ENCODE data around the gene NTM. TPM values are rescaled to one million over a fixed set of nuclear protein-coding genes. Genes with fewer than 3 reads are reported as not detected.

Gene NTM
- total and polyA plus RNA-seq, 12 donors, result 0.43 to 3.0 (median 1.3) TPM

GRCh38 chr11:131938351-131938751 lies 567.9 kb downstream of the NTM start:
- TF ChIP-seq CTCF (IDR thresholded peaks at IDR 0.05), result no peak
- DNase-seq (no peak), ATAC-seq (peak in 1 of 8 donors; percentile 35)
- Histone ChIP-seq H3K27ac (no peak overlapping the region), H3K36me3 (no peaks in the 10 kb centered on the region), H3K4me3 (no peak overlapping the region), H3K27me3 (peaks cover 0 to 29% (median 6%) of the 10 kb centered on the region in 7 donors), H3K9me3 (no peaks in the 10 kb centered on the region), H3K4me1 (no peaks in the 10 kb centered on the region)
- intact Hi-C loops (cut with DNase I), result no loop called here
- 77 to 81% methylated on average over 6 of the region's 6 CpGs for WGBS, 2 donors

GRCh38 chr11:131940126-131940525 lies 569.7 kb downstream of the NTM start:
- no peaks in the 10 kb centered on the region for H3K36me3 ChIP-seq
- no peaks in the 10 kb centered on the region for H3K4me1 ChIP-seq
- peaks cover 0 to 24% (median 6%) of the 10 kb centered on the region in 7 donors for H3K27me3 ChIP-seq
- DNase-seq, result no peak
- no peak overlapping the region for H3K4me3 ChIP-seq
- no peak overlapping the region for H3K27ac ChIP-seq
- no peaks in the 10 kb centered on the region for H3K9me3 ChIP-seq
- intact Hi-C loops (cut with DNase I), result no loop called here
- 50 to 53% methylated on average over 4 of the region's 4 CpGs for WGBS, 2 donors
- ATAC-seq, result no peak
- TF ChIP-seq CTCF (IDR thresholded peaks at IDR 0.05), result no peak

- WGBS, 2 donors, result 68 to 73% methylated on average over 7 of the region's 7 CpGs
- Histone ChIP-seq H3K4me3 (no peak overlapping the region), H3K27ac (no peak overlapping the region), H3K9me3 (no peaks in the 10 kb centered on the region), H3K4me1 (no peaks in the 10 kb centered on the region), H3K36me3 (no peaks in the 10 kb centered on the region), H3K27me3 (peaks cover 0 to 24% (median 6%) of the 10 kb centered on the region in 7 donors)
- DNase-seq (no peak), ATAC-seq (no peak)
- intact Hi-C loops (cut with DNase I), result no loop called here
- TF ChIP-seq CTCF (IDR thresholded peaks at IDR 0.05), result no peak
Measured at GRCh38 chr11:131942878-131943277, 572.5 kb downstream of the NTM start.

- intact Hi-C loops (cut with DNase I), result no loop called here
- Histone ChIP-seq H3K27me3 (peaks cover 0 to 20% (median 4%) of the 10 kb centered on the region in 7 donors), H3K4me1 (no peaks in the 10 kb centered on the region), H3K36me3 (no peaks in the 10 kb centered on the region), H3K4me3 (no peak overlapping the region), H3K9me3 (no peaks in the 10 kb centered on the region), H3K27ac (no peak overlapping the region)
- ATAC-seq (no peak), DNase-seq (no peak)
- WGBS, 2 donors, result 75 to 79% methylated on average over 6 of the region's 6 CpGs
- no peak for TF ChIP-seq CTCF (IDR thresholded peaks at IDR 0.05)
Measured at GRCh38 chr11:131943295-131943694, 572.9 kb downstream of the NTM start.
